Stimulated activated CD8-positive, alpha-beta memory T cell treated with anti-CD3 and anti-CD28 coated beads, Interleukin-12 subunit alpha, Interleukin-12 subunit beta, amount 100 ng/mL, for 1 hour (primary cell): ENCODE results near the gene THG1L.
"Not testable (repeated sequence)": the region's sequence is repeated elsewhere in the genome, so short reads cannot be mapped to it uniquely, and the experiment has no call there.

Experiments
- DNase-seq: peaks from one replicate; pipeline ENCODE4 v3.0.0-alpha.2; 2020; ENCODE audit warnings: low read depth

The THG1L gene

GRCh38 chr5:157731272-157732129, at the start of gene THG1L:
THG1L (plus strand) TSS chr5:157731420; CDS start chr5:157731441, 21 bp downstream.
- peak; percentile 99 for DNase-seq

DNA sequence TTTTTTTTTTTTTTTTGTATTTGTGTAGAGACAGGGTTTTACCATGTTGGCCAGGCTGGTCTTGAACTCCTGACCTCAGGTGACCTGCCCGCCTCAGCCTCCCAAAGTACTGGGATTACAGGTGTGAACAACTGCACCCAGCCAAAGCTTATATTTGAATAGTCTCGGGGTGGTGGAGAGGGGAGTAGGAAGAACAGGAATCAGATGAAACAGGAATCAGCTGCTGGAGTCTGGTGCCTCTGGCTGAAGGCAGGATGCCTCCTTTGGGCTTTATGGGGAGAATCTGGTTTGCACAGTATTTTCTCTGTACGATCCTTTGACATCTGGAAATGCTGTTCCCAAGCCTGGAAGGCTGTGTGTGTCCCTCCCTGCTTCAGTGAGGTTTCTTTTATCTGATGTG, 49.0 kb upstream of the THG1L start:
- no peak for DNase-seq

DNA sequence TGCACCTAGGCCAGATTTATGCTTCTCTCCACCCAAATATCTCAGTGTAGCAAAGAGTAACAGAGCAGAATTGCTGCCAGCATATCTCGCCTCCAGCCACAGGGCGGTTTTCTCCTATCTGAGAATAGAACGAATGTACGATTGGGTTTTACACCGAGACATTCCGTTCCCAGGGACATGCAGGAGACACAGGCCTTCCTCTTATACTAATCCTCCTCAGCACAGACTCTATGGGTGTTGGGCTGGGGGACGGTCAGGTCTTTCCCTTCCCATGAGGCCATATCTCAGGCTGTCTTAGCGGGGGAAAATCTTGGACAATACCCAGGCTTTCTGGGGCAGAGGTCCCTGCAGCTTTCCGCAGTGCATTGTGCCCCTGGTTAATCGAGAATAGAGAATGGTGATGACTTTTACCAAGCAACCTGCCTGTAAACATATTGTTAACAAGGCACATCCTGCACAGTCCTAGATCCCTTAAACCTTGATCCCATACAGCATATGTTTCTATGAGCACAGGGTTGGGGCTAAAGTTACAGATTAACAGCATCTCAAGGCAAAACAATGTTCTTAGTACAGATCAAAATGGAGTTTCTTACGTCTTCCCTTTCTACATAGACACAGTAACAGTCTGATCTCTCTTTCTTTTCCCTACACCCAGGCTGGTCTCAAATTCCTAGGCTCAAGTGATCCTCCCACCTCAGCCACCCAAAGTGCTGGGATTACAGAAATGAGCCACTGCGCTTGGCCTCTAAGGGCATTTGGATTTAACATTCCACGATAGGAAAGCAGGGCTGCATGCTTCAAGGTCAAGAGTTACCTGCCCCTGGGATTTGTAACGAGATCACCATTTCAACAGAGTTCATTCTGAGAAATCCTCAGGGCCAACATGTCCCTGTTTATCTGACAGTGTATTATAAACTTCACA, 44.7 kb upstream of the THG1L start:
- not testable (repeated sequence) for DNase-seq

DNA sequence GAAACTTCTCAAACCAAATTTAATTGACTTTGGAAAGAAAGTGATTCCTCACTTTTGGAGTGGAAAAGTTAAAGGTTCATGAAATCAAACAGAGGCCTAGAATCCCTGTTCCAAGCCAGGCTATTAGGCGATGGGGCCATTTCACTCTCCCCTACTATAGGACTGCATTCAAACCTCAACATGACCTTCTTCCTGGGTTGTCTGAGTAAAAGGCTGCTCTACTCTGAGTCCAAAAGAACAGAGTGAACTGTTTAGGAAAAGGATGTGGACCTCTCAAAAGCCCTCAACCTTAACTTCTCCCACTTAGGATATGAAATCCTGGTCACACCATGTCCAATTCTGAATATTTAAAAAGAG, 44.0 kb upstream of the THG1L start:
- no peak for DNase-seq

DNA sequence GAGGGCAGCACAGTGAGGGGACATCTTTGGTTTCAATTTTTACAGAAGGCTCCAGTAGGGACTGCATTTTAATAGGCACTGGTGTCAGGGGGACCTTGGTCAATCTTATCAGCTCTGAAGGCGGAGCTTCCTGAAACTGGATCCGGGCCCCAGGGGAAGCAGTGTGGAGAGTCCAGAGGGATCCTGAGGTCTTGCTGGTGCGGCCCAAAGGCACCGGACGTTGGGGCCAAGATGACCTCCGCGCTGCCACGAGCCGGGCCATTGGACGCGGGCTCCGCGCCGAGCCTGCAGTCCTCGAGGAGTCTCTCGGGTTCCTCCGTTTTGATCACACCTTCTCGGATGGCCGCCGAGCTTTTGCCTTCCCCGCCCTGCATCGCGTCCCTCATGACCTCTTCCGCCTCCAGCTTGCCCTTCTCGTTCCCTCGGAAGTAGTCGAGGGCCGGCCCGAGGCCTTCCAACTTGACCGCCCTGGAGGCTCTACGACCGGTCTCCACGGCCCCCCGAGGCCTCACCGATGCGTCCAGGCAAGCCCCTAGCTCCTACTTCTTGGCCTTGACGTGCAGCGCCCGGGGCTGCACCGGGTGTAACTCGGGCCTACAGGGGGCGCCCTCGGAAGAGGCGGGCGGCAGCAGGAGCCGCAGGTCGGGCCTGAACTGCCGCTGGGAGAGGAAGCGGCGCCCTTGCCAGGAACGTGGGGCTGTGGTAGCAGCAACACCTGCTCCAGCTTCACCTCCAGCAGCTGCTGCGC, 41.1 kb upstream of the THG1L start:
- no peak for DNase-seq

DNA sequence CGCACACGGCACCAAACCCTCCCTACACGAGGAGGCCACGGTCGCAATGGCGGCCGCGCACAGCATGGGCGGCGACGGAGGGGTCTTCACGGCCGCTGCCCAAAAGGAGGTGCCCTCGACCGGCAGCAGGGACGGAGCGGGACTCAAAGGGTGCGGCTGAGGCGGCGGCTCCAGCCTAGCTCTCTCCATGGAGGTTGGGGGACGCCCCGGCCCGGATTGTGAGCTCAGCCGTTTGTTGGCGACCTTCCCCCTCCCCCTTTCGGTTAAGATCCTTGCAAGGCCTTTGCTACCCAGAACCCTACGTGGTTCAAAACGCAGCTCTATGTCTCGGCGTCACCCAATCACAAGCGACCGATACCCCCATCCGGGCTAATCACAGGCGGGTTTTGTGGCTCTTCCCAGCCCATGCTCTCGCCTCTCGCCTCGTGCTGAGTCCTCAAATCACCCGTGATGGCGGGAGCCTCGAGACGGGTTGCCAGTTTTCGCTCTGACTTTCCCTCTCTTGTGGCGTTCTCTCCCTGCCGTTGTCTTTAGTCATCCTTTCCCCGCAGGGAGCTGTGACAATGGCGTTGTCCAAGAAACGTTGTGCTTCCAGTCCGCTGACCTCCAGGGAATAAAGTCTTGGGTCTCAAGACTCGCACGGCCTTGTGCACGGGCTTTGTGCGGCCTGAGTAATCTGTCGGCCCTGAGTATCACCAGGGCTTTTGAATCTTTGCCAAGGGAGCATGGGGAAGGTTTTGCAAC, 40.4 kb upstream of the THG1L start:
- no peak for DNase-seq

DNA sequence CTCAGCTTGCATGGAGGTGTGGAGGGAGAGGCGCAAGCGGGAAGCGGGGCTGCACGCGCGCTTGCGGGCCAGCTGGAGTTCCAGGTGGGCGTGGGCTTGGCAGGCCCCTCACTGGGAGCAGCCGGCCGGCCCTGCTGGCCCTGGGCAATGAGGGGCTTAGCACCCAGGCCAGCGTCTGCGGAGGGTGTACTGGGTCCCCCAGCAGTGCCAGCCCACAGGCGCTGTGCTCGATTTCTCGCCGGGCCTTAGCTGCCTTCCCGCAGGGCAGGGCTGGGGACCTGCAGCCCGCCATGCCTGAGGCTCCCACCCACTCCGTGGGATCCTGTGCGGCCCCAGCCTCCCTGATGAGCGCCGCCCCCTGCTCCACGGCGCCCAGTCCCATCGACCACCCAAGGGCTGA, 37.4 kb upstream of the THG1L start:
- not testable (repeated sequence) for DNase-seq

- DNase-seq = not testable (repeated sequence)
Observed at GRCh38 chr5:157696154-157696553, 35.1 kb upstream of the THG1L start.

GRCh38 chr5:157698674-157699073, 32.5 kb upstream of the THG1L start:
- DNase-seq = not testable (repeated sequence)

GRCh38 chr5:157703736-157704135, 27.5 kb upstream of the THG1L start:
- DNase-seq = no peak

GRCh38 chr5:157708866-157709265, 22.4 kb upstream of the THG1L start:
- DNase-seq = no peak

DNA sequence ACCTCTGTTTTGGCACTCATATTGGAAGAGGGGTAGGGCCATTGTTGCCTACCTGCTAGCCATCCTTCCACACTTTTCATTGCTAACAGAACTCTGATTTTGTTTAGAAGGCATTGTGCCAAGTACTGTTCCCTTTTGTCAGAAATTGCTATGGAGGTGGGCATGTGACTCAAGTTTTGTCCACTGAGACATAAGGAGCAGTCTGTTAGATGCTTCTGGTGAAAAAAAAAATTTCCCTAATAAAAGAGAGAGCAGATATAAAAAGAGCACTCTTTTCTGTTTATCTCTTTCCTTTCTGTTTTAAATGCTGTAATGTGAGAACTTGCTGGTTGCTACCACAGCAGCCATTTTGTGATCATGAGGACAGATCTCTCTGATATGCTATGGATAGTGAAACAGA, 21.9 kb upstream of the THG1L start:
- no peak for DNase-seq

- no peak for DNase-seq
Observed at GRCh38 chr5:157710431-157710830, 20.8 kb upstream of the THG1L start.

- no peak for DNase-seq
Observed at GRCh38 chr5:157710882-157711281, 20.3 kb upstream of the THG1L start.

- no peak for DNase-seq
Observed at GRCh38 chr5:157713830-157714595, 17.2 kb upstream of the THG1L start.

DNA sequence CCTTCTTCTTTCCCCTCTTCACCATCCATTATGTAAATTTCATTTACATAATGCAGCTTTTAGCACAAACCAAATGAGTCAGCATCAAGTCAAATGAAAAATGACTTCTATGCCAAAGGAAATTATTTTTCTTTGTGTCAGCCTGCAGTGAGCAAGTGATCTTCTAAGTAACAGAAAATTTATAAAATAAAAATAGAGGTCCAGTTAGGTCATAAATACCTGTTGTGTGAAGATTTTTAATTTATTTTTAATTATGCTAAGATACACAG, 16.7 kb upstream of the THG1L start:
- no peak for DNase-seq

- no peak for DNase-seq
Observed at GRCh38 chr5:157718519-157718918, 12.7 kb upstream of the THG1L start.

GRCh38 chr5:157719245-157719644, 12.0 kb upstream of the THG1L start:
- no peak for DNase-seq

GRCh38 chr5:157721159-157721558, 10.1 kb upstream of the THG1L start:
- no peak for DNase-seq

DNA sequence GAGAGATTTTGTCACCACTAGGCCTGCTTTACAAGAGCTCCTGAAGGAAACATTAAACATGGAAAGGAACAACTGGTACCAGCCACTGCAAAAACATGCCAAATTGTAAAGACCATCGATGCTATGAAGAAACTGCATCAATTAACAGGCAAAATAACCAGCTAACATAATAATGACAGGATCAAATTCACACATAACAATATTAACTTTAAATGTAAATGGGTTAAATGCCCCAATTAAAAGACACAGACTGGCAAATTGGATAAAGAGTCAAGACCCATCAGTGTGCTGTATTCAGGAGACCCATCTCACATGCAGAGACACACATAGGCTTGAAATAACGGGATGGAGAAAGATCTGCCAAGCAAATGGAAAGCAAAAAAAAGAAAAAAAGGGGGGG, 8.3 kb upstream of the THG1L start:
- DNase-seq = not testable (repeated sequence)

- DNase-seq = not testable (repeated sequence)
Observed at GRCh38 chr5:157726607-157727006, 4.6 kb upstream of the THG1L start.
